GDM1 (cell line): ENCODE data around the gene SNTG2.

ENCODE experiments used
- DNase-seq: peaks from one replicate; lab custom pipeline; 2025; lab: John Stamatoyannopoulos, UW

Gene SNTG2

DNA sequence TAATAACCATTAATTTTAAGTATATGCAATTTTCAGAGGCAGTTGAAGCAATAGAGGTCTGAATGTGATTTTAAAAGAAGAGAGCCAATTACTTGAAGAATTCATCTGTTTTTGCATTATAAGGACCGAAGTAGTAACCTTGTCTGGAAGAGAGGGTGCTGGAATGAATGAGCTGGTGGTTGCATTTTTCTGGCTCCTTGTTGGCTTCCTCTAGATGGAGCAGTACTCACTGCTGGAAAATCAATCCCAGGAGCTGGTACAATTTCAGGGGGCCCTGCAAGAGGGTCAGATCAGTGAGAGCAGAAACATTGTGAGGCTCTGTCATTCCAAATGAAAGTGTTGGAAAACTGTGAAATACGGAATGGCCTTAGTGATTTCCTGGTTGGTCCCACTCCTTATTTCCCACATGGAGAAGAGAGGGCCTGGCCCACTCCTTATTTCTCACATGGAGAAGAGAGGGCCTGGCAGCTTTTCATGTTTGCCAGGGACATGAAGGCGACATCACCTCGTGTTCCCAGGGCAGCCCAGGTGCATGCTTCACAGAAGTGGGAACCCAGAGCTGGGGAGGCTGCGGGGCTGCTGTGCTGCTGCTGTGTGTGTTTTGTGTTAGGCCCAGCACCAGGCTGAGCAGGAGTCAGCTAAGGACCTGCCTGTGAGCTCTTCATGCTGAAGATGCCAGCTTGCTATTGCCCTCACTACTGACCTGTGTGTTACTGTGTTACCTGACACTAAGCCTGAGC, 197.4 kb downstream of the SNTG2 start:
- no peak for DNase-seq

DNA sequence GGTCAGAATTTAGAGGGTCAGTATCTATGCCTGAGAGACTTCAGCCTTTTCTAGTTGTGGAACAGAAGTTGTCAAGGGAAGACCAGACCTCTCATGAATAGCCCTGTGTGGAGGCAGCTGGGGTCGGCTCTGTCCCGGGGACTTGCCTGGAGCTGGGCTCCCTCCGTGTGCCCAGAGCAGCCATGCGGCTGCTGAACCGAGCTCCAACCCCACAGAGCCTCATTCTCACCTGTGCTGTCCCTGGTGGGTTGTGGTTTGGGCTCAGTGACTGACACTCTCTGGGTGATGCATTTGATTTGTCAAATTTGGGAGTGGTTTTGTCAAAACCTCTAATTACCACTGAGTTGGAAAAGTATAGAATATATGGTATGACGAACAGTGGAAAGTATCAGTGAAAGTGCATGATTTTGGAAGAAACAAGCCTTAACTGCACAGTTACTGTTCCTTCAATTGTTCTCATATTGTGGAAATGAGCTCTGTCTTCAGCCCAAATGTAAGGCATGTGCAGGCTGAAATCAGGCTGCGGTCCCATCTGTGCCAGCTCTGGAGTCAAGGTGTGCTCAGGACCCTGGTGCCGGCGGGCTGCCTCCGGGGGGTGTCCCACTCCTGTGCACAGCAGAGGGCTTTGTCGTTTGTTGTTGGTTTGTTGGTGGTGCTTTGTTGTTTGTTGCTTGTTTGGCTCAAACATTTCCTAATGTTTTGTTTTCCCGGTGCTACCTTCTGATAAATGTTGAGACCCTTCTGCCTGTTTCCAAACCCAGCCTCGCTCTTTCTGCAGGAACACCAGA, 200.3 kb downstream of the SNTG2 start:
- no peak for DNase-seq

DNA sequence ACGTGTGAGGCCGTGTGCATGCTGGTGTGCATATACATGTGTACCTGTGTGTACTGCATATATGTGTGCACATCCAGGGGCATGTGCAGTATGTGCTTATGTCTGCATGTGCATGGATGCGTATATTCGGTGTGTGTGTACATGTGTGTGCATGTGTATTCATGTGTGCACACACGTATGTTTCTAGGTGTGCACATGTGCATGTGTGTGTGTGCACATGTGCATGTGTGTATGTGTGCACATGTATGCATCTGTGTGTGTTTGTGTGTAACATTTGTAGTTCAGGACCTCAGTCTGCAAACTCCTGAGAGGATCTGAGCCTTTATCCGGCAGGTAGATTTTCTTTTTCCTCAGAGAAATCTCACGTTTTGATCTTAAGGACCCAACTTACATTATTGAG, 201.7 kb downstream of the SNTG2 start:
- DNase-seq: no peak

DNA sequence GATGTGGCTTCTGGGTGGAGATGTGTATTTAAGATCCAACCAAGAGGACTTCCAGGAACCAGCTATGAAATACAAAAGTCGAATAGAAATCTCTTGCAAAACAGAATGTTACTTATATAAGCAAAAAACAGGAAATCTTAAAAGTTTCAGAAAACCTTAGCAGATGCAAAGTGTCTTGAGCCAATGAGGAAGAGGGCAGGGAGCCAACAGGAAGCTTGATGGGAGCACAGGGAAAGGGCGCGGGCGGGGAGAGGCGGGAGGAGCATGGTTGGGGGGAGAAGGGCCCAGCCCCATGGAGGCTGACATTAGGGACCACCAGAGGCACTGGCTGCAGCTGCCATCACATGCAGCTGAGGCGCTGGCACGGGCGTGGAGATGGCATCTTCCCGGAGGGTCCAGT, 203.3 kb downstream of the SNTG2 start:
- no peak for DNase-seq

DNA sequence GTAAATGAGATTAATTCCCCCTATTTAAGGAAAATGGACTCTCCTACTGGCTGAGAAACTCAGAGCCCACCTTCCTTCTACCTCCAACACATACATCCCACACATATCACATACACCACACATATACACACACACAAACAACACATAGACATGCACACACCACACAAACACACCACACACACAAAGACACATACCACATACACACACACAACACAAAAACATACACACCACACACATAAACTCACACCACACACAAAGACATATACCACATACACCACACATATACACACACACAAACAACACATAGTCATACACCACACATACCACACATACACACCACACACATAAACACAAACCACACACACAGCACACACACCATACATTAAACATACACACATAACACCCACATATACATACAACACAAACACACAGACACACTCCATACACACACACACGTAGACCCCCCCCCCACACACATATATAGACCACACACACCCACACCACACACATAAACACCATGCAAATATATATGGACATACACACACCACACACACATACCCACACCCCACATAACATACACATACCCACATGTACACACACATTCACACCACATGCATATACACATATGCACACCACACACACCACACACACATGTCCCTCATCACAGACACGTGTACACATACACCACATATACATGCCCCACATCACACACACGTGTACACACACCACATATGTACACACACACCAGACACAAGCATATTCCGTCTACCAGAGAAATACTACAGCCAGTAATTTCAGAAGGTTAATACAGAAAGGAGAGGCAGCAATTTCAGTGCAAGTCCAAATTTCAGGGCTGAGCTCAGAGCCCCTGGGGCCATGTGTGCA, 204.3 kb downstream of the SNTG2 start:
- no peak for DNase-seq

DNA sequence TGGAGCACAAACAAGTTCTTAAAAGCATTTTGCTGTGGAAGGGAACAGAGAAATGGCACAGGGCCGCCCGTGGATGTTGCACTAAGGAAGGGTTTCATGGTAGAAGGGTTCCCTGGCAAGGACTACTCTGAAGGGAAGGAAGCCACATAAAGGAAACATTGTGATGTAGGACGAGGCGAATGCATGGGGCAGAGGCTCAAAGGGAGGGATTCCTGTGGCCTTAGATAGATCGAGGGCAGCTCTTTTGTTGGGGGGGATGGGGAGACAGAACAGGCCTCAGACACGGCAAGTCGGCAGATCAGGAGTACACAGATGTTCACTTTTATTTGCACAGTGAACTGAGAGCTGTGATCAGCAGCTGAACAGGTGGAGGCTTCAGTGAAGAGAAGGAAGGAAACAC, 205.4 kb downstream of the SNTG2 start:
- DNase-seq: no peak

DNA sequence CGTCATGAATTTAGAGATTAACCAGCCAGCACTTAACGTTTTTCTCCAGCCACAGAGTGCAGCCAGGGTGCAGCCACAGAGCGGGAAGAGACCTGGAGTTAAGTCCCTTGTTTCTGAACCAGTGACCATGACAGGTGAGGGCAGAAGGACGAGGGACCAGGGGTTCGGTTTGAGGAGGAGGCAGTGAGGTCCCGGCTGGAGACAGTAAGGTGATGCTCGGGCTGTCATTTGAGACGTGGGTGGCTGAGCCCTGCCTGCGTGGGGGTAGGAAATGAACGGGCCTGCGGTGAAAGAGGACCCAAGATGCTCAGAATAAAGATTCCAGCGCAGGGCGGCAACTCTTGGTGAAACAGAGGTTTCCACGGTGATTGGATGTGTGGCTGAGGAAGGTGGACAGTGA, 205.9 kb downstream of the SNTG2 start:
- no peak for DNase-seq

DNA sequence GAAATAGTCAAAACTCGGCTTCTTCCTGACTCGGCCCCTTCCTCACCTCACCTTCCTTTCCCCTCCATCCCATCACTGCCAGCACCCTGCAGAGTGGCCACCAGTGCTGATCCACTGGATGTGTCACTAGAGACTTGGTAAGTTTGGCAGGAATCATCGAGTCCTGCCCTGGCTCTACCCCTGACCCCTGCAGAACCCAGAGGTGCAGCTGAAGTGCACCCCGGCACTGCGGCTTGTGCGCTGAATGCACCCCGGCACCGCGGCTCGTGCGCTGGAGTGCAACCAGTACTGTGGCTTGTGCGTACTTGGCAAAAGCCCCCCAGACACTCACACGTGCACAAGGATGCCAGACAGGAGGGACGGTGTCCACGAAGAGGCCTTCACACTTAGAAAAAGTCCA, 206.5 kb downstream of the SNTG2 start:
- no peak for DNase-seq

DNA sequence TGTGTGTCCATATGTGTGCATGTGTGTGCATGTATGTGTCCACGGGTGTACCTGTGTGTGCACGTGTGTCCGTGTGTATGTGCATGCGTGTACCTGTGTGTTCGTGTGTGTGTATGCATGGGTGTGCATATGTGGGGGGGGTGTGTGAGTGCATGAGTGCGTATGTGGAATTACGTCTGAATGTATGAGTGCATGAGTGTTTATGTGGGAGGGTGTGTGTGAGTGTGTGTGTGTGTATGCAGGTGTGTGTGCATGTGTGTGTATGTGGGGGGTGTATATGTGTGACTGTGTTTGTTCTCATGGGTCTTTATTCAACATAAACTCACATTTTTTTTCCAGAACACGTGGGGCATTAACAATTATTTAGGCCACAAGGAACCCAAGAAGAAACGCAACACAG, 208.4 kb downstream of the SNTG2 start:
- no peak for DNase-seq

DNA sequence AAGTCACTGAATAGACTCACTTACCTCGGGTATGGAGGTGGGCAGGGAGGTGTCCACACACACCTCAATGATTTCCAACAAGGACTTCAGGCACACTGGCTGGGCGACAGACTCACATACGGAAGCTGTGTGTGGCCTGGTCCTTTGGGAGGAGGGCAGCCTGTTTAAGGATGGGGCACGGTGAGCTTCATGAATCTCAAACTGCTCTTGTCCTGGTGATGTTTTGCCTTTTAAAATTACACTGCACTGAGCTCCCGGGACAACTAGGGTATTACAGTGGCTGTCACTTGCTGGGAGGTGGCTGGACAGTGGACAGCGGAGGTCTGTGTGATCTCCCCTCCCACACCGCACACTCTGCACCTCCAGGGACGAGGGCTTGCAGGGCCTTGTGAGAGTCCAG, 211.6 kb downstream of the SNTG2 start:
- no peak for DNase-seq

DNA sequence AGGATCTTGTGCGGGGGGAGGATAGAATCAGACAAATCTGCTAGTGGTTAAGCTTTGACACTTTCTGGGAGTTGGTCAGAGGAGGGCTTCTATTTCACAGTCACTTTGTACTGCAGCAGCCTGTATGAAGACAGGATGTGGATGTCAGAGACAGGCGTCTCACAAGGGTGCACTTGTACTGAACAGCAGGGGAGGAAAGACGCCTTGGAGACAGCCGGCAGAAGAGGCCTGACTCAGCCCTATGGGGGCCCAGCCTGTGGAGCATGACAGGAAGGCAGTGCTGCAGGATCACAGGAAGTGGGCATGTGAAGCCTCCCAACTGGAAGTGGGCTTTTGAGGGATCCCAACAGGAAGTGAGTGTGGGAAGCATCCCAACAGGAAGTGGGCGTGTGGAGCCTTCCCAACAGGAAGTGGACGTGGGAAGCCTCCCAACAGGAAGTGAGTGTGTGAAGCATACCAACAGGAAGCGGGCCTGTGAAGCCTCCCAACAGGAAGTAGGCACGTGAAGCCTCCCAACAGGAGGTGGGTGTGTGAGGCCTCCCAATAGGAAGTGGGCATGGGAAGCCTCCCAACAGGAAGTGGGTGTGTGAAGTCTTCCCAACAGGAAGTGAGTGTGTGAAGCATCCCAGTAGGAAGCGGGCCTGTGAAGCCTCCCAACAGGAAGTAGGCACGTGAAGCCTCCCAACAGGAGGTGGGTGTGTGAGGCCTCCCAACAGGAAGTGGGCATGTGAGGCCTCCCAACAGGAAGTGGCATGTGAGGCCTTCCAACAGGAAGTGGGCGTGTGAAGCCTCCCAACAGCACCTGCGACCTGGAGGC, 212.3 kb downstream of the SNTG2 start:
- DNase-seq: no peak

DNA sequence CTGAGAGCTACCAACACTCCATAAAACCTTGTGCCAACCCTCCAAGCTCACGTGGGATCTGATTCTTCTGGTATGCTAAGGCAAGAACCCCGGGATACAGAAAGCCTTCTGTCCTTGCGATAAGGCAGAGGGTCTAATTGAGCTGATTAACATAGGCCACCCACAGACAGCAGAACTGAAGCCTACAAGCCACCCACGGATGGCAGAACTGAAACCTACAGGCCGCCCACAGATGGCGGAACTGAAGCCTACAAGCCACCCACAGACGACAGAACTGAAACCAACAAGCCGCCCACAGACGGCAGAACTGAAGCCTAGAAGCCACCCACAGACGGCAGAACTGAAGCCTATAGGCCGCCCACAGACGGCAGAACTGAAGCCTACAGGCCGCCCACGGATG, 216.3 kb downstream of the SNTG2 start:
- no peak for DNase-seq

DNA sequence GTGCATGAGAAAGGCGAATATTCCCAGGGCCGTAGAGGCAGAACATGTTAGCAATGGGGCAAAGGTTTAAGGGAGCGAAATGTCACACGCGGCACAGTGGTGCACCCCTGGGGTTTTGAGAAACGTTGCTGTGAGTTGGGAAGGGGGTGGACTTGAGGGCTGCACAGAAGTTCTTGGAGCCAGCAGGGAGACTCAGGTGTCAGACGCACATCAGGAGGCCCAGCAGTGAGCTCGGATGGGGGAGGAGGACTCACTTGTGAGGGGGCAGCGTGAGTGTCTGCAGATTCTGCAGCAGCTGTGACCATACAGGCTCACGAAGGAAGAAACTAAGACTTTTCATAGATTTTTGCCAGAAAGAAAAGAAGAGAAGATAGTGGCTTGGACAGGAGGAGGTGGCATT, 218.2 kb downstream of the SNTG2 start:
- DNase-seq: no peak

DNA sequence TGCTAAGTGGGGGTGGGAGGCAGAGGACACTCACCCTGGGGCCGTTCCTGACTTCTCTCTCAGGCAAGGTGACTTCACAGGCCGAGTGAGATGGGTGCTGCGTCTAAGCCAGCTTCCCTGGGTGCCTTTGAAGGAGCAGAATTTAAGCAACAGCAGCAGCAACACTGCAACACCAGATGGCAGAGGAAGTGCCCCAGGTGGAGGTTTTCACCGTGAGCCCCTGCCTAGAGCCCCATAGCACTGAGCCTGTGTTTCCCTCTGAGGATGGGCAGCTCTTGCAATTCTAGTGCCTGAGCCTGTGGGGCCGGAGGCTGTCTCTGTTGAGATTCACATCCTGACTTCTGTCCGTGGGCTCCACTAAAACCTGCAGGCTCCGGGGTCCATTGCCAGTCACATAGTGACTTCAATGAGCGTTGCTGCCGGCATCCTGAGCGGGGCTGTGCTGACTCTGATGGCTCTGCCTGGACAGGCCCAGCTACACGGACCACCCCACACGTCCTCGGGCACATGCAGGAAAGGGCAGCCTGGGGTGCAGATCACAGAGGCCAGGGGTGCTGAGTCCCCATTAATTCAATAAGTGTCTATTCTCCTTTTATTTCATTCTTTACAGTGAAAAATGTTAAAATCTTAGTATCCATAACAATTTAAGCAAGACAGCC, 218.8 kb downstream of the SNTG2 start:
- DNase-seq: no peak

DNA sequence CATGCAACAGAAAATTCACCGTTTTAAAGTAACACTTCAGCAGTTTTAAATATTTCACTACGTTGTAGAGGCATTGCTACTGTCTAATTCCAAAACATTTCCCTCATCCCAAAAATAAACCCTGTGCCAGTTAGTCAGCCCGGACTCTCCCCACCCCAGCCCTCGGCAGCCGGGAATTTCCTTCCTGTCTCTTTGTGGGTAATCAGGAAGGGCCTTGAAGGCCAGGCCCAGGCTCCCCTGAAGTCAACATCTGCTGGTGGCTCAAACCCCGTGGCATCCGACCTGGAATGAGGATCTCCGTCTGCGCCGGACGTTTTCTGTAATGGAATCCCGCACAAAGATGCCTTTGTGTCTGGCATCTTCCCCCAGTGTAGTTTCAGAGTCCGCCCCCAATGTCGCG, 219.6 kb downstream of the SNTG2 start:
- no peak for DNase-seq

DNA sequence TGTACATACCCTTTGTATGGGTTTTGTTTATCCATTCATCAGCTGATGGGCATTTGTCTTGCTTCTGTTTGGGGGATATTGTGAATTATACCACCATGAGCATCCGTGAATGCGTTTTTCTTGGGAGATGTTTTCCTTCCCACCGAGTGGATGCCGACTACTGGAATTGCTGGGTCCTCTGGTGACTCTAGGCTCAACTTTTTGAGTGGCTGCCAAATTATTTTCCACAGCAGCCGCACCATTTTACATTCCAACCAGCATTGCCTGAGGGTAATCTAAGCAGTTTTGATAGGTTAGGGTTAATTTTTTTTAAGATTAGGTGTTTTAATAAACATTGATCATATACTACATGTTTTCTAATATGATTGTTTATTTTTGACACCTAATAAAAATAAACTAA, 220.1 kb downstream of the SNTG2 start:
- DNase-seq: no peak

DNA sequence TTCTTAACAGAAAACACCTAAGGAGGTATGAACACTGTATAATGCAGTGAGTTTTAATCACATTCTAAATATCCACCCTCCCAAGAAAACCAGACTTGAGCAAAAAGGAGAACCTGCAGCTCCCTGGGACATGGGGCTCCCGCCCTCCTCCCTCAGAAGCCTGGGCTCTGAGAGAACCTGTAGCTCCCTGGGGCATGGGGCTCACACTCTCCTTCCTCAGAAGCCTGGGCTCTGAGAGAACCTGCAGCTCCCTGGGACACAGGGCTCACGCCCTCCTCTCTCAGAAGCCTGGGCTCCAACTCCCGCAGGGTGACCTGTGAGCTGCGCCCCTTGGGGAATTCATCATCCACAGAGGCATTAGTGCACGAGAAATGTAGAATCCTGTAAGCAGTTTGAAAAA, 222.9 kb downstream of the SNTG2 start:
- DNase-seq: no peak

DNA sequence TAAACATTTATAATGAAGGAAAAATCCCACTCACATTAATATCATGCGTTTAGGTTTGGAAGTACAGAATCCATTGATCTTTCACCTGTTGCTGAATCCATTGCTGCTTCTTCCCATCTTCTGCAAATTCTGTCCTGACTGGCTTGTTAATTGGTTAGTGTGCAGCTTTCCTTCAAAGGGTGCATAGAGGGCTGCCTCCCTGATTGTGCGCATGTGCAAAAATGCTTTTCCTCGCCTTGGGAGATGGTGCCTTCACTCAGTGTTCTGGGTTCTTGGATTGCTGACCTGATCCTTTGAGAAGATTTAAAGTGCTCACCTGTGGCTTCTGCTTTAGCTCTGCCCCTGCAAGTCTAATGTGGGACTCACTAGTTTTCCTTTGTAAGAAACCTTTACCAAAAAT, 231.2 kb downstream of the SNTG2 start:
- no peak for DNase-seq

DNA sequence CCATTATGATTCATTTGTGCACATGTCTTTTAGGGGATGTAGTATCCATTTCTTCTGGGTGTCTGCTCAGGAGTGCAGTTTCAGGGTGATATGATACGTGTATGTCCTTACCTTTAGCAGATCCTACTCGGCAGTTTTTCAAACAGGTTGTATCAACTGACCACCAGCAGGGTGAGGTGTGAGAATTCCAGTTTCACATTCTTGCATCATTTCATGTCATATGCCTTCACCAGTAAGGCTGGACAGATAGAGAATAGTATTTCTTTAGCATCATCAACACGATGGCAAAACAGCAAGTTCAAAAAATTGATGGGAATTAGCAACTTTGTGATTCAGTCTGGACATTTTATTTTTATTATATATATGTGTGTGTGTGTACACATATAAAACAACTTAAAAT, 232.7 kb downstream of the SNTG2 start:
- DNase-seq: no peak

DNA sequence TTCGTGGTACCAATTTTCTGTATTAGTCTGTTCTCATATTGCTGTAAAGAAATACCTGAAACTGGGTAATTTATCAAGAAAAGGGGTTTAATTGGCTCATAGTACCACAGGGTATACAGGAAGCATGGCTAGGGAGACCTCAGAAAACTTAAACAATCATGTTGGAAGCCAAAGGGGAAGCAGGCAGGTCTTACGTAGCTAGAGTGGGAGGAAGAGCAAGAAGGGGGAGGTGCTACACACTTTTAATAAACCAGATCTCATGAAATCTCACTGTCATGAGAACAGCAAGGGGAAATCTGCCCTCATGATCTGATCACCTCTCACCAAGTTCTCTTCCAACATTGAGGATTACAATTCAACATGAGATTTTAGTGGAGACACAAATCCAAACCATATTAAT, 235.8 kb downstream of the SNTG2 start:
- no peak for DNase-seq

DNA sequence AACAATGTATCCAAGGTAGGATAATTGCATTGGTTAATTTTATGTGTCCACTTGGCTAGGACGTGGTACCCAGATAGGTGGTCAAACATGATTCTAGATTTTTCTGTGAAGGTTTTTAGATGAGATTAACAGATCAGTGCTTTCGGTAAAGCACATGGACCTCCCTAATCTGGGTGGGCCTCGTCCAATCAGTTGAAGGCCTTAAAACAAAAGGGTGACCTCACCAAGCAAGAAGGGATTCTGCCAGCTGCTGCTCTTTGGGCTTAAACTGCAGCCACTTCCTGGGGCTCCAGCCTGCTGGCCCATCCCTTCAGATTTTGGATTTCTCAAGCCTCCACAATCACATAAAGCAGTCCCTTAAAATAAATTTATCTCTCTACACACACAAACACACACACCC, 236.5 kb downstream of the SNTG2 start:
- no peak for DNase-seq
